Gastrocnemius medialis (tissue), 4 donors: Measurements from ENCODE around the gene HSPA14. TPM values are rescaled to one million over a fixed set of nuclear protein-coding genes. Genes with fewer than 3 reads are reported as not detected.
"Not testable (repeated sequence)": the region's sequence is repeated elsewhere in the genome, so short reads cannot be mapped to it uniquely, and the experiment has no call there.

Source experiments
- ATAC-seq, 2 donors: fragments of 150-250 bp; one replicate each; pipeline ENCODE4 v1.9.1; 2016
- DNase-seq, 2 donors: peaks; one replicate each; pipeline ENCODE4 v3.0.0-alpha.2; 2019
- H3K27ac ChIP-seq, 4 donors: fragments of 200-600 bp; sonication (generic); 1 replicate in 1 of 4; 2 replicates in 3 of 4; pipeline ENCODE4 v1.5.1; 2016 to 2018; ENCODE audit warnings: mild to moderate bottlenecking in 2 of 4, moderate library complexity in 1 of 4
- H3K27me3 ChIP-seq, 3 donors: fragments of 200-600 bp; sonication (generic) in 2 of 3; 1 replicate in 1 of 3; 2 replicates in 2 of 3; pipeline versions ENCODE4 v1.5.1 to v1.6.0; 2016 to 2019; ENCODE audit warnings: mild to moderate bottlenecking in 1 of 3, moderate library complexity in 1 of 3
- H3K36me3 ChIP-seq, 2 donors: fragments of 200-600 bp; sonication (generic) in 1 of 2; one replicate each; pipeline ENCODE4 v1.5.1; 2017 to 2018
- H3K4me1 ChIP-seq, 2 donors: fragments of 200-600 bp; sonication (generic) in 1 of 2; one replicate each; pipeline ENCODE4 v1.5.1; 2016 to 2017; ENCODE audit warnings: mild to moderate bottlenecking in 2 of 2
- H3K4me3 ChIP-seq, 4 donors: fragments of 200-600 bp; sonication (generic) in 3 of 4; 1 replicate in 1 of 4; 2 replicates in 3 of 4; pipeline ENCODE4 v1.5.1; 2016 to 2019; ENCODE audit warnings: mild to moderate bottlenecking in 2 of 4
- H3K9me3 ChIP-seq, 3 donors: fragments of 200-600 bp; sonication (generic) in 2 of 3; 1 replicate in 1 of 3; 2 replicates in 2 of 3; pipeline ENCODE4 v1.5.1; 2016 to 2019
- CTCF ChIP-seq, 5 experiments: fragments of 450-650 bp in 3 of 5; fragments of 200-600 bp in 2 of 5; sonication (generic) in 2 of 5; IDR thresholded peaks in 4 of 5; conservative IDR thresholded peaks in 1 of 5; 1 replicate in 4 of 5; 2 replicates in 1 of 5; pipeline ENCODE4 v1.5.1; 2016 to 2019; ENCODE audit warnings: antibody characterized with exemption in 5 of 5, mild to moderate bottlenecking in 3 of 5, moderate library complexity in 3 of 5
- POLR2A ChIP-seq, 2 donors: fragments of 450-650 bp; IDR thresholded peaks; one replicate each; pipeline ENCODE4 v1.6.1; 2017; ENCODE audit warnings: antibody characterized with exemption in 2 of 2, mild to moderate bottlenecking in 2 of 2, moderate library complexity in 2 of 2
- in situ Hi-C, 4 donors: fragments of 200-750 bp; cut with MboI; loops; one replicate each; pipeline versions ENCODE4 v1.15.0 to v1.8.0; 2017; ENCODE audit warnings: low sequenced_read_pairs in 4 of 4
- intact Hi-C: fragments of 100-400 bp; cut with DNase I; formaldehyde crosslinking; loops from one replicate; pipeline ENCODE4 v1.15.1; 2023; ENCODE audit warnings: low total_unique reads
- total RNA-seq, 4 donors: library from RNA; depleted of rRNA; stranded (reverse); fragments of >200 nt; gene quantifications; one replicate each; pipeline versions ENCODE4 v1.1.0 to v1.2.3, GENCODE V29; 2016

HSPA14 gene
- total RNA-seq, 4 donors from 2014 or later = 17.7 to 25.5 (median 22.1) TPM

GRCh38 chr10:14815681-14816080, 22.4 kb upstream of the HSPA14 start:
- intact Hi-C loops = no loop called here
- DNase-seq (no peak), ATAC-seq (no peak)
- H3K4me1 ChIP-seq = no peaks in the 10 kb centered on the region
- no peak overlapping the region for H3K27ac ChIP-seq
- no peaks in the 10 kb centered on the region for H3K9me3 ChIP-seq
- no peaks in the 10 kb centered on the region for H3K27me3 ChIP-seq
- no peaks in the 10 kb centered on the region for H3K36me3 ChIP-seq
- no peak for TF ChIP-seq CTCF (IDR thresholded peaks at IDR 0.05 in 4 of 5, conservative IDR thresholded peaks at IDR 0.05 in 1 of 5)
- TF ChIP-seq POLR2A (IDR thresholded peaks at IDR 0.05) = no peak
- H3K4me3 ChIP-seq = no peak overlapping the region
- in situ Hi-C loops = no loop called here

- intact Hi-C loops, H3K4me3 ChIP-seq, DNase-seq, ATAC-seq, H3K9me3 ChIP-seq, H3K27ac ChIP-seq, H3K4me1 ChIP-seq, H3K36me3 ChIP-seq, in situ Hi-C loops, H3K27me3 ChIP-seq: not testable (repeated sequence)
These were observed 21.4 kb upstream of the HSPA14 start for GRCh38 chr10:14816717-14817116.

GRCh38 chr10:14820010-14820774, 17.9 kb upstream of the HSPA14 start:
- H3K36me3 ChIP-seq = no peaks in the 10 kb centered on the region
- in situ Hi-C loops (loop anchor here in 1 of 4 donors (10.0 kb wide), 1 partner anchor 315 kb away; no protein-coding TSS in a partner anchor), intact Hi-C loops (loop anchor here (10.0 kb wide), 1 partner anchor 325 kb away; no protein-coding TSS in a partner anchor)
- ATAC-seq (no peak), DNase-seq (no peak)
- TF ChIP-seq CTCF (IDR thresholded peaks at IDR 0.05 in 4 of 5, conservative IDR thresholded peaks at IDR 0.05 in 1 of 5) (no peak), POLR2A (IDR thresholded peaks at IDR 0.05) (no peak)
- no peaks in the 10 kb centered on the region for H3K9me3 ChIP-seq
- H3K4me3 ChIP-seq = no peak overlapping the region
- H3K27ac ChIP-seq = no peak overlapping the region
- H3K4me1 ChIP-seq = no peaks in the 10 kb centered on the region
- H3K27me3 ChIP-seq = no peaks in the 10 kb centered on the region

- ATAC-seq = no peak
- DNase-seq = no peak
- Histone ChIP-seq H3K9me3 (no peaks in the 10 kb centered on the region), H3K27me3 (no peaks in the 10 kb centered on the region), H3K27ac (no peak overlapping the region), H3K4me3 (no peak overlapping the region), H3K4me1 (no peaks in the 10 kb centered on the region), H3K36me3 (no peaks in the 10 kb centered on the region)
- TF ChIP-seq POLR2A (IDR thresholded peaks at IDR 0.05) = no peak
- TF ChIP-seq CTCF (IDR thresholded peaks at IDR 0.05 in 4 of 5, conservative IDR thresholded peaks at IDR 0.05 in 1 of 5) = no peak
- in situ Hi-C loops = loop anchor here in 1 of 4 donors (10.0 kb wide), 1 partner anchor 316 kb away; no protein-coding TSS in a partner anchor
- intact Hi-C loops = loop anchor here (10.0 kb wide), 1 partner anchor 326 kb away; no protein-coding TSS in a partner anchor
These were observed 17.3 kb upstream of the HSPA14 start for GRCh38 chr10:14820775-14821154.

GRCh38 chr10:14821635-14822375, 16.3 kb upstream of the HSPA14 start:
- no peak overlapping the region for H3K4me3 ChIP-seq
- no peak overlapping the region for H3K27ac ChIP-seq
- in situ Hi-C loops = loop anchor here in 1 of 4 donors (10.0 kb wide), 1 partner anchor 317 kb away; no protein-coding TSS in a partner anchor
- H3K36me3 ChIP-seq = no peaks in the 10 kb centered on the region
- DNase-seq = no peak
- no peak for ATAC-seq
- TF ChIP-seq POLR2A (IDR thresholded peaks at IDR 0.05) (no peak), CTCF (IDR thresholded peaks at IDR 0.05 in 4 of 5, conservative IDR thresholded peaks at IDR 0.05 in 1 of 5) (no peak)
- no peaks in the 10 kb centered on the region for H3K9me3 ChIP-seq
- no peaks in the 10 kb centered on the region for H3K27me3 ChIP-seq
- no peaks in the 10 kb centered on the region for H3K4me1 ChIP-seq
- intact Hi-C loops = loop anchor here (10.0 kb wide), 1 partner anchor 327 kb away; no protein-coding TSS in a partner anchor
